ENCODE results near the gene NCAM2. TPM values are rescaled to one million over a fixed set of nuclear protein-coding genes. Genes with fewer than 3 reads are reported as not detected.

NCAM2 gene
- total and polyA plus RNA-seq, 2 experiments from 2014 or later: 1.7 to 6.3 TPM

DNA sequence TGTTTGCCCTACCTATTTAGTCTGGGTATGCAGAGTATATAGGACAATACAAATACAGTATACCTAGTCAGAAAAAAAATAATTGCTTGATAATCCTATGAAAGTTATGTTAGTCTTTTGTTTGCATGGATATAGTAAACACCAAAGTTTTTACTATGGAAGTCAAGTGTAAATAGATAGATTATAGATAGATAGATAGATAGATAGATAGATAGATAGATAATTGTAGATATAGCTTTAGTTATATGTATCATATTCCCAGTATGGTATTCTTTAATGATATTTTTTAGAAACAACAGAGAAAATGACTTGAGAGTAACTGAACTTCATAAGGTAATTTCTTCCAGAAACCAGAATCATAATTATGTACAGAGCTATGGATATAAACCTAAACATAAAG lies 158.2 kb downstream of the NCAM2 start:
- Histone ChIP-seq H3K36me3 (replicated peaks; ENCODE audit: insufficient read depth, low read depth) (no peaks in the 10 kb centered on the region), H3K4me2 (no peak overlapping the region), H3K9me2 (replicated peaks; ENCODE audit: insufficient read depth) (no peaks in the 10 kb centered on the region), H2AFZ (no peak overlapping the region), H3K4me1 (ENCODE audit: insufficient read depth) (no peaks in the 10 kb centered on the region), H3K27ac (no peak overlapping the region), H3K9me3 (ENCODE audit: low read depth) (no peaks in the 10 kb centered on the region), H3K27me3 (no peaks in the 10 kb centered on the region), H4K20me1 (ENCODE audit: insufficient read depth, poor library complexity, severe bottlenecking) (no peaks in the 10 kb centered on the region), H3K79me2 (no peaks in the 10 kb centered on the region), H3K4me3 (no peak overlapping the region)
- DNase-seq (ENCODE audit: low spot score): no peak
- TF ChIP-seq EZH2phosphoT487 (IDR thresholded peaks at IDR 0.05; ENCODE audit: low read depth, severe bottlenecking, unreplicated experiment): no peak
- TF ChIP-seq EZH2 (IDR thresholded peaks at IDR 0.05; ENCODE audit: borderline replicate concordance): no peak
- TF ChIP-seq, protein P1, sequence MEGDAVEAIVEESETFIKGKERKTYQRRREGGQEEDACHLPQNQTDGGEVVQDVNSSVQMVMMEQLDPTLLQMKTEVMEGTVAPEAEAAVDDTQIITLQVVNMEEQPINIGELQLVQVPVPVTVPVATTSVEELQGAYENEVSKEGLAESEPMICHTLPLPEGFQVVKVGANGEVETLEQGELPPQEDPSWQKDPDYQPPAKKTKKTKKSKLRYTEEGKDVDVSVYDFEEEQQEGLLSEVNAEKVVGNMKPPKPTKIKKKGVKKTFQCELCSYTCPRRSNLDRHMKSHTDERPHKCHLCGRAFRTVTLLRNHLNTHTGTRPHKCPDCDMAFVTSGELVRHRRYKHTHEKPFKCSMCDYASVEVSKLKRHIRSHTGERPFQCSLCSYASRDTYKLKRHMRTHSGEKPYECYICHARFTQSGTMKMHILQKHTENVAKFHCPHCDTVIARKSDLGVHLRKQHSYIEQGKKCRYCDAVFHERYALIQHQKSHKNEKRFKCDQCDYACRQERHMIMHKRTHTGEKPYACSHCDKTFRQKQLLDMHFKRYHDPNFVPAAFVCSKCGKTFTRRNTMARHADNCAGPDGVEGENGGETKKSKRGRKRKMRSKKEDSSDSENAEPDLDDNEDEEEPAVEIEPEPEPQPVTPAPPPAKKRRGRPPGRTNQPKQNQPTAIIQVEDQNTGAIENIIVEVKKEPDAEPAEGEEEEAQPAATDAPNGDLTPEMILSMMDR (IDR thresholded peaks at IDR 0.05; ENCODE audit: poor library complexity): no peak

DNA sequence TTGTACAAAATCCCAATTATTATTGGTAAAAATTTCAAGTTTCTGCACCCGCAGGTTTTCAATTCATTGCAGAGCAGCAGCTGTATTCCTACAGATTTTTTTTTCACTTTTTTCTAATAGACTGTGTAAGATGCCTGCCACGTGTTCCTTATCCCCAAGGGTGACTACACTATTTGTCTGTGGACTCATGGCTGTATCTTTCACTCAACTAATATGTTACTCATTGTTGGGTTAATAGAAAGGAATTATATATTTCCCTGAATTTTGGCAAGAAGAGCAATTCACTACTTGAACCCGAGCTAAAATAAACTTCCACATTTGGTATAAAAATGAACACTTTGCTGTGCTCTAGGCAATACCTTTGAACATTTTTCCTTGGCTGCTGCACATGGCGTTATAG lies 158.7 kb downstream of the NCAM2 start:
- no peaks in the 10 kb centered on the region for H3K79me2 ChIP-seq
- H2AFZ ChIP-seq: no peak overlapping the region
- no peaks in the 10 kb centered on the region for H3K9me2 ChIP-seq (replicated peaks; ENCODE audit: insufficient read depth)
- no peaks in the 10 kb centered on the region for H3K27me3 ChIP-seq
- TF ChIP-seq EZH2phosphoT487 (IDR thresholded peaks at IDR 0.05; ENCODE audit: low read depth, severe bottlenecking, unreplicated experiment) (no peak), EZH2 (IDR thresholded peaks at IDR 0.05; ENCODE audit: borderline replicate concordance) (no peak)
- TF ChIP-seq, protein P1 (IDR thresholded peaks at IDR 0.05; ENCODE audit: poor library complexity): no peak
- H4K20me1 ChIP-seq (ENCODE audit: insufficient read depth, poor library complexity, severe bottlenecking): no peaks in the 10 kb centered on the region
- no peaks in the 10 kb centered on the region for H3K4me1 ChIP-seq (ENCODE audit: insufficient read depth)
- no peaks in the 10 kb centered on the region for H3K36me3 ChIP-seq (replicated peaks; ENCODE audit: insufficient read depth, low read depth)
- H3K4me3 ChIP-seq: no peak overlapping the region
- no peaks in the 10 kb centered on the region for H3K9me3 ChIP-seq (ENCODE audit: low read depth)
- DNase-seq (ENCODE audit: low spot score): no peak
- H3K27ac ChIP-seq: no peak overlapping the region
- no peak overlapping the region for H3K4me2 ChIP-seq
- WGBS (ENCODE audit: low lambda C conversion rate, missing lambda C conversion rate): 76% methylated on average over 4 of the region's 4 CpGs

DNA sequence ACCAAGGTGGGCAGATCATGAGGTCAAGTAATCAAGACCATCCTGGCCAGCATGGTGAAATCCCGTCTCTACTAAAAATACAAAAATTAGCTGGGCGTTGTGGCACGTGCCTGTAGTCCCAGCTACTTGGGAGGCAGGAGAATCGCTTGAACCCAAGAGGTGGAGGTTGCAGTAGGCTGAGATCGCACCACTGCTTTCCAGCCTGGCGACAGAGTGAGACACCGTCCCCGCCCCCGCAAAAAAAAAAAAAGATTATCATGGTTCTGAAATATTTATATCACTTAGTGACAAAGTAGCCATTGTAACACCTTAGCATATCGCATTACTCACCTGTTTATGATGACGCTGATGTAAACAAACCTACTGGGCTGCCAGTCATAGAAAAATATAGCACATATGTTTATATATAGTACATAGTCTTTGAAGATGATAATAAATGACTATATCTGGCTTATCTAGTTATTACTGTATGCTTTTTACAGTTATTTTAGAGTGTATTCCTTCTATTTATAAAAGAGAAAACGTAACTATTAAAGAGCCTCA lies 160.2 kb downstream of the NCAM2 start:
- TF ChIP-seq EZH2 (IDR thresholded peaks at IDR 0.05; ENCODE audit: borderline replicate concordance) (no peak), EZH2phosphoT487 (IDR thresholded peaks at IDR 0.05; ENCODE audit: low read depth, severe bottlenecking, unreplicated experiment) (no peak)
- TF ChIP-seq, protein P1 (IDR thresholded peaks at IDR 0.05; ENCODE audit: poor library complexity): no peak
- Histone ChIP-seq H4K20me1 (ENCODE audit: insufficient read depth, poor library complexity, severe bottlenecking) (no peaks in the 10 kb centered on the region), H3K9me2 (replicated peaks; ENCODE audit: insufficient read depth) (no peaks in the 10 kb centered on the region), H3K27ac (no peak overlapping the region), H2AFZ (no peak overlapping the region), H3K4me1 (ENCODE audit: insufficient read depth) (no peaks in the 10 kb centered on the region), H3K79me2 (no peaks in the 10 kb centered on the region), H3K36me3 (replicated peaks; ENCODE audit: insufficient read depth, low read depth) (no peaks in the 10 kb centered on the region), H3K4me3 (no peak overlapping the region), H3K4me2 (no peak overlapping the region), H3K9me3 (ENCODE audit: low read depth) (no peaks in the 10 kb centered on the region), H3K27me3 (no peaks in the 10 kb centered on the region)
- no peak for DNase-seq (ENCODE audit: low spot score)
- WGBS (ENCODE audit: low lambda C conversion rate, missing lambda C conversion rate): 94% methylated on average over 12 of the region's 12 CpGs

Measured in hepatocyte (in vitro differentiated cells).